ENCODE results near the gene ANKRD42.

Gene ANKRD42

DNA sequence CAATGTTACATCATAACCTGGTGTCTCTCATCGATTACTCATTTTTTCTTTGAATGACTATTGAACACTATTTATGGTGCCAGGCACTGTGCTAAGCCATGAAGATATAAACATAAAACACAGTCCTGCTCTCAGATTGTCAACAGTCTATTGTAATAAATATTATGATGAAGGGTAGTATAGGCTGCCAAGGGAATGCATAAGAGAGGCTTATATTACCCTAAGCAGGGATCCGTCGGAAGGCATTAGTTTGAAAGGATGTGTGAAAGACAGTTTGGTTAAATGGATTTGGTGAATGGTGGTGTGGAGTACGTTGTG, 99.9 kb downstream of the ANKRD42 start:
- no peak for DNase-seq

DNA sequence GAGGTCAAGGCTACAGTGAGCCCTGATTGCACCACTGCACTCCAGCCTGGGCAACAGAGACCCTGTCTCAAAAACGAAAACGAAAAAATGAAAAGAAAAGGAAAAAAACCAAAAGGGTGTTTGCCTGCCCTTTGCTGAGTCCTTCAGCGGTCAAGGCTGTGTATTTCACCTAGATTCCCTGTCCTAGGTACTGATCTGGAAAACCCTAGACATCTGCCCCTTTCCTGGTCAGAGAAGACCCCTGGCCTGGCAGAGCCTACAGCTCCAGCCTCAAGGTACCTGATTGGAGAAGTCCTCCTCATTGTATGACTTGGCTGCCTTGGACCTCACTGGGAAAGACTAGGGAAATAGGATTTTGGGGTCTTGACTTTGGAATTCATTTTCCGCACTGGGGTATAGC, 100.7 kb downstream of the ANKRD42 start:
- DNase-seq, result no peak
